IPS-20b (cell line): ENCODE data around the gene MBNL3.
"Not testable (repeated sequence)": the region's sequence is repeated elsewhere in the genome, so short reads cannot be mapped to it uniquely, and the experiment has no call there.

Source experiments
- H3K27ac ChIP-seq: one replicate; pipeline ENCODE4 v1.5.1; 2013; ENCODE audit warnings: low read length
- H3K27me3 ChIP-seq: 2 replicates; pipeline ENCODE4 v1.6.1; 2013; ENCODE audit warnings: mild to moderate bottlenecking, low read length, inconsistent platforms; ENCODE audit not compliant: insufficient read depth
- H3K36me3 ChIP-seq: 2 replicates; pipeline ENCODE4 v1.6.1; 2013; ENCODE audit warnings: low read depth, mild to moderate bottlenecking, inconsistent platforms, low read length, moderate library complexity; ENCODE audit not compliant: insufficient read depth
- H3K4me1 ChIP-seq: 2 replicates; pipeline ENCODE4 v1.6.1; 2013; ENCODE audit warnings: mild to moderate bottlenecking, control low read depth, inconsistent platforms, low read length, moderate library complexity; ENCODE audit not compliant: insufficient read depth
- H3K4me3 ChIP-seq: 2 replicates; pipeline ENCODE4 v1.5.1; 2013; ENCODE audit warnings: mild to moderate bottlenecking, low read length, inconsistent platforms
- H3K9ac ChIP-seq: 2 replicates; pipeline ENCODE4 v1.6.1; 2013; ENCODE audit warnings: low read depth, mild to moderate bottlenecking, inconsistent platforms, low read length, moderate library complexity
- H3K9me3 ChIP-seq: 2 replicates; pipeline ENCODE4 v1.6.1; 2013; ENCODE audit warnings: mild to moderate bottlenecking, low read depth, low read length, inconsistent platforms; ENCODE audit not compliant: insufficient read depth

Gene MBNL3

DNA sequence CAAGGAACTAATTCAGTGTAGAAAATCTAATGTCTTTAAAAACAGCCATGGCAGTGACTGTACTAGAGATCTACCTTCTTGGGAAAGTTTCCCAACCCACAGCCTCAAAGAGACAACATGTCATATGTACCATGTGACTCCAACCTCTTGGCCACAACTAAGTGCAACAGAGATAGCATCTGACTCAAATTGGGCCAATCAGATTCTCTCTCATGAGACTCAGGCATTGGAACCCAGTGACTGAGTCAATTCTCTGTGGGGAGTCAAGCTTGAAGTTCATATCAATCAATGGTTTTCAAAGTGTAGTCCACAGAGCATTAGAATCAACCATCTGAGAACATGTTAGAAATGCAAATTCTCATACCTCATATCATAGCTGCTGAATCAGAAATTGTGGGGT, 123.3 kb downstream of the MBNL3 start:
- Histone ChIP-seq H3K4me3 (no peak overlapping the region), H3K9ac (no peak overlapping the region), H3K36me3 (no peaks in the 10 kb centered on the region), H3K27me3 (peaks cover 66% of the 10 kb centered on the region), H3K27ac (no peak overlapping the region), H3K4me1 (peaks cover 6% of the 10 kb centered on the region; the same call in 1 of the 2 replicates), H3K9me3 (no peaks in the 10 kb centered on the region)

GRCh38 chrX:132364313-132364712, 124.5 kb downstream of the MBNL3 start:
- Histone ChIP-seq H3K9me3 (no peaks in the 10 kb centered on the region), H3K9ac (no peak overlapping the region), H3K36me3 (no peaks in the 10 kb centered on the region), H3K27ac (no peak overlapping the region), H3K4me3 (no peak overlapping the region), H3K27me3 (peaks cover 55% of the 10 kb centered on the region), H3K4me1 (peaks cover 6% of the 10 kb centered on the region; the same call in 1 of the 2 replicates)

- no peaks in the 10 kb centered on the region for H3K27me3 ChIP-seq
Observed at GRCh38 chrX:132353430-132353829, 135.4 kb downstream of the MBNL3 start.

DNA sequence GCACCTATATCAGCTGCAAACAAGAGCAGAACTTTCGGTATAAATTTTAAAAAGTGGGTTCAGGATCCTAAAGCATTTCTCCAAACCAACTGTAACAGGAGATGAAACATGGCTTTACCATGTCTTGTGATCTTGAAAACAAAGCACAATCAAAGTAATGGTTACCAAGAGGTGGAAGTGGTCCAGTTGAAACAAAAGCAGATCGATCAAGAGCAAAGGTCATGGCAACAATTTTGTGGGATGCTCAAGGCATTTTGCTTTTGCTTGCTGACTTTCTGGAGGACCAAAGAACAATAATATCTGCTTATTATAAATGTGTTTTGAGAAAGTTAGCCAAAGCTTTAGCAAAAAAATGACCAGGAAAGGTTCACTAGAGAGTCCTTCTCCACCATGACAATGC, 152.7 kb downstream of the MBNL3 start:
- Histone ChIP-seq H3K27me3 (no peaks in the 10 kb centered on the region), H3K27ac (no peak overlapping the region), H3K9ac (no peak overlapping the region), H3K36me3 (no peaks in the 10 kb centered on the region), H3K4me1 (no peaks in the 10 kb centered on the region), H3K4me3 (no peak overlapping the region), H3K9me3 (no peaks in the 10 kb centered on the region)

More at GRCh38 chrX:132353430-132353829, 135.4 kb downstream of the MBNL3 start:
- H3K4me3 ChIP-seq = no peak overlapping the region
- no peaks in the 10 kb centered on the region for H3K36me3 ChIP-seq
- no peaks in the 10 kb centered on the region for H3K9me3 ChIP-seq
- no peak overlapping the region for H3K9ac ChIP-seq
- no peak overlapping the region for H3K27ac ChIP-seq
- H3K4me1 ChIP-seq = no peaks in the 10 kb centered on the region

GRCh38 chrX:132333351-132333750, 155.5 kb downstream of the MBNL3 start:
- H3K27me3 ChIP-seq = no peaks in the 10 kb centered on the region
- no peaks in the 10 kb centered on the region for H3K36me3 ChIP-seq
- no peak overlapping the region for H3K9ac ChIP-seq
- no peaks in the 10 kb centered on the region for H3K4me1 ChIP-seq
- no peak overlapping the region for H3K4me3 ChIP-seq
- H3K27ac ChIP-seq = no peak overlapping the region
- H3K9me3 ChIP-seq = no peaks in the 10 kb centered on the region

GRCh38 chrX:132331532-132331931, 157.3 kb downstream of the MBNL3 start:
- Histone ChIP-seq H3K27ac (no peak overlapping the region), H3K4me1 (no peaks in the 10 kb centered on the region), H3K4me3 (no peak overlapping the region), H3K9ac (no peak overlapping the region), H3K27me3 (no peaks in the 10 kb centered on the region), H3K9me3 (no peaks in the 10 kb centered on the region), H3K36me3 (no peaks in the 10 kb centered on the region)

- H3K4me1 ChIP-seq = no peaks in the 10 kb centered on the region
- H3K9ac ChIP-seq = no peak overlapping the region
- no peaks in the 10 kb centered on the region for H3K27me3 ChIP-seq
- no peaks in the 10 kb centered on the region for H3K36me3 ChIP-seq
- H3K27ac ChIP-seq = no peak overlapping the region
- H3K9me3 ChIP-seq = no peaks in the 10 kb centered on the region
- no peak overlapping the region for H3K4me3 ChIP-seq
Observed at GRCh38 chrX:132331000-132331399, 157.8 kb downstream of the MBNL3 start.

- no peaks in the 10 kb centered on the region for H3K4me1 ChIP-seq
- H3K9ac ChIP-seq = no peak overlapping the region
- H3K27me3 ChIP-seq = no peaks in the 10 kb centered on the region
- H3K36me3 ChIP-seq = no peaks in the 10 kb centered on the region
- no peak overlapping the region for H3K27ac ChIP-seq
- no peaks in the 10 kb centered on the region for H3K9me3 ChIP-seq
- H3K4me3 ChIP-seq = no peak overlapping the region
Observed at GRCh38 chrX:132330156-132330729, 158.6 kb downstream of the MBNL3 start.

- H3K36me3 ChIP-seq, H3K4me1 ChIP-seq, H3K9ac ChIP-seq, H3K27ac ChIP-seq, H3K4me3 ChIP-seq, H3K9me3 ChIP-seq, H3K27me3 ChIP-seq: not testable (repeated sequence)
Observed at GRCh38 chrX:132326960-132327359, 161.9 kb downstream of the MBNL3 start.
